Vagina (tissue), 2 donors: ENCODE measurements around the gene VRK1.

Experiments
- CTCF ChIP-seq, 3 experiments: fragments of 450-650 bp in 2 of 3; fragments of 200-600 bp in 1 of 3; sonication (generic) in 1 of 3; IDR thresholded peaks; one replicate each; pipeline ENCODE4 v1.5.1; 2017 to 2019; ENCODE audit warnings: antibody characterized with exemption in 3 of 3, mild to moderate bottlenecking in 2 of 3, moderate library complexity in 2 of 3
- POLR2A ChIP-seq, 2 donors: fragments of 450-650 bp; IDR thresholded peaks; one replicate each; pipeline ENCODE4 v1.6.1; 2017; ENCODE audit warnings: antibody characterized with exemption in 2 of 2, mild to moderate bottlenecking in 2 of 2, moderate library complexity in 2 of 2

- TF ChIP-seq POLR2A (IDR thresholded peaks at IDR 0.05) (no peak), CTCF (IDR thresholded peaks at IDR 0.05) (no peak)
Measured at GRCh38 chr14:96798956-96799355, 1.8 kb downstream of the VRK1 start.
